Uterus (tissue), 4 donors: Measurements from ENCODE around the gene RBP5. TPM values are rescaled to one million over a fixed set of nuclear protein-coding genes. Genes with fewer than 3 reads are reported as not detected.

ENCODE experiments used
- DNase-seq, 2 donors: peaks; one replicate each; pipeline ENCODE4 v3.0.0-alpha.2; 2019 to 2020
- H3K27ac ChIP-seq, 2 donors: fragments of 200-600 bp; sonication (generic); 1 replicate in 1 of 2; 2 replicates in 1 of 2; pipeline ENCODE4 v1.5.1; 2016 to 2018
- H3K27me3 ChIP-seq, 2 donors: fragments of 200-600 bp; sonication (generic); one replicate each; pipeline ENCODE4 v1.5.1; 2018 to 2019; ENCODE audit warnings: control low read depth in 1 of 2
- H3K36me3 ChIP-seq, 2 donors: fragments of 200-600 bp; sonication (generic); one replicate each; pipeline ENCODE4 v1.5.1; 2019; ENCODE audit warnings: control low read depth in 1 of 2
- H3K4me1 ChIP-seq, 2 donors: fragments of 200-600 bp; sonication (generic); one replicate each; pipeline ENCODE4 v1.5.1; 2018 to 2019; ENCODE audit warnings: control low read depth in 1 of 2
- H3K4me3 ChIP-seq, 2 donors: fragments of 200-600 bp; sonication (generic); 1 replicate in 1 of 2; 2 replicates in 1 of 2; pipeline ENCODE4 v1.5.1; 2018 to 2019; ENCODE audit warnings: mild to moderate bottlenecking in 1 of 2
- H3K9me3 ChIP-seq, 2 donors: fragments of 200-600 bp; sonication (generic); one replicate each; pipeline ENCODE4 v1.5.1; 2019; ENCODE audit warnings: control low read depth in 1 of 2
- CTCF ChIP-seq, 4 experiments: fragments of 200-600 bp in 2 of 4; fragments of 450-650 bp in 2 of 4; sonication (generic) in 2 of 4; IDR thresholded peaks; one replicate each; pipeline ENCODE4 v1.5.1; 2016 to 2019; ENCODE audit warnings: antibody characterized with exemption in 4 of 4, mild to moderate bottlenecking in 2 of 4, moderate library complexity in 1 of 4
- POLR2A ChIP-seq, 2 donors: fragments of 450-650 bp; IDR thresholded peaks; one replicate each; pipeline ENCODE4 v1.6.1; 2016; ENCODE audit warnings: antibody characterized with exemption in 2 of 2, mild to moderate bottlenecking in 1 of 2, moderate library complexity in 1 of 2
- intact Hi-C: fragments of 100-400 bp; cut with DNase I; formaldehyde crosslinking; loops from one replicate; pipeline ENCODE4 v1.15.1; 2023; ENCODE audit warnings: low total_unique reads
- total RNA-seq, 4 donors: library from RNA; depleted of rRNA in 3 of 4; stranded (reverse); fragments of >200 nt in 3 of 4; gene quantifications; one replicate each; pipeline versions ENCODE4 v1.1.0 to v1.2.4, GENCODE V29; 2014 to 2023
- donor health status: DM: yes; HTN: yes; CAD: no.

RBP5 gene
- total RNA-seq, 4 donors from 2014 or later: 2.4 to 26.5 (median 8.2) TPM; not detected in 1

- no peak for DNase-seq
- H3K36me3 ChIP-seq: no peaks in the 10 kb centered on the region
- no peak overlapping the region for H3K4me3 ChIP-seq
- TF ChIP-seq POLR2A (IDR thresholded peaks at IDR 0.05) (no peak), CTCF (IDR thresholded peaks at IDR 0.05) (no peak)
- intact Hi-C loops: no loop called here
- no peaks in the 10 kb centered on the region for H3K9me3 ChIP-seq
- no peak overlapping the region for H3K27ac ChIP-seq
- no peaks in the 10 kb centered on the region for H3K4me1 ChIP-seq
- H3K27me3 ChIP-seq: no peaks in the 10 kb centered on the region
These were observed 31.7 kb downstream of the RBP5 start for GRCh38 chr12:7096979-7097378.

- H3K4me1 ChIP-seq: no peaks in the 10 kb centered on the region
- intact Hi-C loops: no loop called here
- H3K9me3 ChIP-seq: no peaks in the 10 kb centered on the region
- no peak overlapping the region for H3K4me3 ChIP-seq
- H3K27me3 ChIP-seq: no peaks in the 10 kb centered on the region
- no peak overlapping the region for H3K27ac ChIP-seq
- DNase-seq: no peak
- TF ChIP-seq POLR2A (IDR thresholded peaks at IDR 0.05) (no peak), CTCF (IDR thresholded peaks at IDR 0.05) (no peak)
- H3K36me3 ChIP-seq: no peaks in the 10 kb centered on the region
These were observed 32.4 kb downstream of the RBP5 start for GRCh38 chr12:7096006-7096932.

GRCh38 chr12:7093892-7094291 lies 34.8 kb downstream of the RBP5 start:
- H3K9me3 ChIP-seq: no peaks in the 10 kb centered on the region
- intact Hi-C loops: no loop called here
- no peak for DNase-seq
- H3K27ac ChIP-seq: peak overlapping the region in 1 of 2 donors; percentile 75
- H3K4me1 ChIP-seq: no peaks in the 10 kb centered on the region
- no peaks in the 10 kb centered on the region for H3K27me3 ChIP-seq
- H3K4me3 ChIP-seq: no peak overlapping the region
- TF ChIP-seq CTCF (IDR thresholded peaks at IDR 0.05): no peak
- no peak for TF ChIP-seq POLR2A (IDR thresholded peaks at IDR 0.05)
- H3K36me3 ChIP-seq: no peaks in the 10 kb centered on the region

- no peak for DNase-seq
- Histone ChIP-seq H3K4me3 (no peak overlapping the region), H3K27ac (peak overlapping the region in 1 of 2 donors; percentile 75), H3K9me3 (no peaks in the 10 kb centered on the region), H3K36me3 (no peaks in the 10 kb centered on the region), H3K4me1 (no peaks in the 10 kb centered on the region), H3K27me3 (no peaks in the 10 kb centered on the region)
- TF ChIP-seq POLR2A (IDR thresholded peaks at IDR 0.05) (no peak), CTCF (IDR thresholded peaks at IDR 0.05) (no peak)
- intact Hi-C loops: no loop called here
These were observed 35.2 kb downstream of the RBP5 start for GRCh38 chr12:7093486-7093885.

GRCh38 chr12:7092986-7093460 lies 35.7 kb downstream of the RBP5 start:
- no peak for DNase-seq
- no peaks in the 10 kb centered on the region for H3K36me3 ChIP-seq
- TF ChIP-seq POLR2A (IDR thresholded peaks at IDR 0.05) (no peak), CTCF (IDR thresholded peaks at IDR 0.05) (no peak)
- intact Hi-C loops: no loop called here
- H3K27ac ChIP-seq: peak overlapping the region; percentile 75 to 87
- no peaks in the 10 kb centered on the region for H3K27me3 ChIP-seq
- H3K4me3 ChIP-seq: no peak overlapping the region
- no peaks in the 10 kb centered on the region for H3K4me1 ChIP-seq
- no peaks in the 10 kb centered on the region for H3K9me3 ChIP-seq
